Stimulated activated CD8-positive, alpha-beta memory T cell treated with anti-CD3 and anti-CD28 coated beads, Interleukin-7, amount 100 ng/mL, for 24 hours (primary cell): Measurements from ENCODE around the gene FBXO31.
"Not testable (repeated sequence)": the region's sequence is repeated elsewhere in the genome, so short reads cannot be mapped to it uniquely, and the experiment has no call there.

ENCODE experiments used
- DNase-seq: peaks from one replicate; pipeline ENCODE4 v3.0.0-alpha.2; 2020; ENCODE audit warnings: low read depth

FBXO31 gene

GRCh38 chr16:87384162-87384874 is 742 bp upstream of the FBXO31 start:
- no peak for DNase-seq

GRCh38 chr16:87382023-87382785 is 1.4 kb downstream of the FBXO31 start:
- DNase-seq = no peak

GRCh38 chr16:87380881-87381280 is 2.7 kb downstream of the FBXO31 start:
- no peak for DNase-seq

- no peak for DNase-seq
Observed at GRCh38 chr16:87380403-87380802, 3.2 kb downstream of the FBXO31 start.

- not testable (repeated sequence) for DNase-seq
Observed at GRCh38 chr16:87379312-87379752, 4.2 kb downstream of the FBXO31 start.

GRCh38 chr16:87376660-87377059 is 6.9 kb downstream of the FBXO31 start:
- DNase-seq = no peak

- DNase-seq = no peak
Observed at GRCh38 chr16:87375426-87376135, 8.0 kb downstream of the FBXO31 start.

GRCh38 chr16:87374313-87374712 is 9.3 kb downstream of the FBXO31 start:
- DNase-seq = no peak

GRCh38 chr16:87372305-87372704 is 11.3 kb downstream of the FBXO31 start:
- no peak for DNase-seq

- no peak for DNase-seq
Observed at GRCh38 chr16:87371261-87371866, 12.2 kb downstream of the FBXO31 start.

GRCh38 chr16:87369796-87370719 is 13.5 kb downstream of the FBXO31 start:
- DNase-seq = no peak

- no peak for DNase-seq
Observed at GRCh38 chr16:87369117-87369765, 14.3 kb downstream of the FBXO31 start.

GRCh38 chr16:87368029-87368770 is 15.4 kb downstream of the FBXO31 start:
- DNase-seq = no peak

GRCh38 chr16:87367529-87367928 is 16.0 kb downstream of the FBXO31 start:
- DNase-seq = no peak

- no peak for DNase-seq
Observed at GRCh38 chr16:87366930-87367329, 16.6 kb downstream of the FBXO31 start.

- DNase-seq = no peak
Observed at GRCh38 chr16:87366288-87366687, 17.3 kb downstream of the FBXO31 start.

GRCh38 chr16:87365021-87365713 is 18.4 kb downstream of the FBXO31 start:
- no peak for DNase-seq

- no peak for DNase-seq
Observed at GRCh38 chr16:87363771-87364455, 19.7 kb downstream of the FBXO31 start.
